ENCODE results near the gene ELMO1. TPM values are rescaled to one million over a fixed set of nuclear protein-coding genes. Genes with fewer than 3 reads are reported as not detected.

Gene ELMO1
- total RNA-seq, 1 experiment from 2014 or later: not detected

DNA sequence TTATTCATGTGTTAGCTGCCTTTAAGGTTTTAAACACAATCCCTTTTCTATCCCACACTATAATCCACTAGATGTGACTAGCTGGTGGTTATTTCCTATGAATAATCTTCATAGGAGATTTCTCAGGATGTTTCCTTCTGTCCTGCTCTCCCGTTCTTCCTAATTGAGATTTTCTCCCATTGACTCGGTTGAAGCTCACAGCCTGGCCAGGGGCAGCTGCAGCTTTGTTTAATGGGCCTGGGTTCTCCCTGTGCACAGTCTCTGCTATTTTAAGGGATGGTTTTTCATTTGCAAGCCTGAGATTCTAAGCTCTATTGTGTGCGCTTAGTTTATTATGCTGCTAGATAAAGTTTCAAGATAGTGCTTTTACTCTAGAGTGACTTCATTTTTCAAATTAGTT lies 441.0 kb downstream of the ELMO1 start:
- H3K4me3 ChIP-seq (ENCODE audit: low read depth, low read length, poor library complexity, severe bottlenecking): no peak overlapping the region
- intact Hi-C loops (cut with micrococcal nuclease; ENCODE audit: unreplicated experiment): no loop called here
- no peak for DNase-seq (ENCODE audit: low spot score)

GRCh38 chr7:37007268-37007667 lies 441.4 kb downstream of the ELMO1 start:
- Histone ChIP-seq H3K9me3 (ENCODE audit: low read depth, low read length, poor library complexity, severe bottlenecking) (no peaks in the 10 kb centered on the region), H3K27me3 (replicated peaks; ENCODE audit: insufficient read depth, low read depth, low read length, poor library complexity) (peaks cover under 1% of the 10 kb centered on the region), H3K36me3 (ENCODE audit: insufficient read depth, low read length, poor library complexity, severe bottlenecking) (no peaks in the 10 kb centered on the region), H3K4me3 (ENCODE audit: low read depth, low read length, poor library complexity, severe bottlenecking) (no peak overlapping the region), H3K27ac (ENCODE audit: low read depth, low read length, poor library complexity, severe bottlenecking) (no peak overlapping the region), H3K4me1 (ENCODE audit: insufficient read depth, low read length, poor library complexity, severe bottlenecking) (no peaks in the 10 kb centered on the region)
- TF ChIP-seq, protein P1, sequence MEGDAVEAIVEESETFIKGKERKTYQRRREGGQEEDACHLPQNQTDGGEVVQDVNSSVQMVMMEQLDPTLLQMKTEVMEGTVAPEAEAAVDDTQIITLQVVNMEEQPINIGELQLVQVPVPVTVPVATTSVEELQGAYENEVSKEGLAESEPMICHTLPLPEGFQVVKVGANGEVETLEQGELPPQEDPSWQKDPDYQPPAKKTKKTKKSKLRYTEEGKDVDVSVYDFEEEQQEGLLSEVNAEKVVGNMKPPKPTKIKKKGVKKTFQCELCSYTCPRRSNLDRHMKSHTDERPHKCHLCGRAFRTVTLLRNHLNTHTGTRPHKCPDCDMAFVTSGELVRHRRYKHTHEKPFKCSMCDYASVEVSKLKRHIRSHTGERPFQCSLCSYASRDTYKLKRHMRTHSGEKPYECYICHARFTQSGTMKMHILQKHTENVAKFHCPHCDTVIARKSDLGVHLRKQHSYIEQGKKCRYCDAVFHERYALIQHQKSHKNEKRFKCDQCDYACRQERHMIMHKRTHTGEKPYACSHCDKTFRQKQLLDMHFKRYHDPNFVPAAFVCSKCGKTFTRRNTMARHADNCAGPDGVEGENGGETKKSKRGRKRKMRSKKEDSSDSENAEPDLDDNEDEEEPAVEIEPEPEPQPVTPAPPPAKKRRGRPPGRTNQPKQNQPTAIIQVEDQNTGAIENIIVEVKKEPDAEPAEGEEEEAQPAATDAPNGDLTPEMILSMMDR (conservative IDR thresholded peaks at IDR 0.05; ENCODE audit: low read depth, low read length): no peak
- TF ChIP-seq EZH2 (IDR thresholded peaks at IDR 0.05; ENCODE audit: borderline replicate concordance, low read depth, low read length, poor library complexity, severe bottlenecking): no peak
- ChIA-PET CTCF (no interaction called here), POLR2A (ENCODE audit: low non-redundant PET) (no interaction called here)
- intact Hi-C loops (cut with micrococcal nuclease; ENCODE audit: unreplicated experiment): no loop called here
- BruUV-seq (replicated peaks): no TSS peak
- DNase-seq (ENCODE audit: low spot score): no peak

More for the DNA sequence above, 441.0 kb downstream of the ELMO1 start:
- no TSS peak for BruUV-seq (replicated peaks)
- POLR2A ChIA-PET (ENCODE audit: low non-redundant PET): no interaction called here
- no peaks in the 10 kb centered on the region for H3K4me1 ChIP-seq (ENCODE audit: insufficient read depth, low read length, poor library complexity, severe bottlenecking)
- H3K27ac ChIP-seq (ENCODE audit: low read depth, low read length, poor library complexity, severe bottlenecking): no peak overlapping the region
- no peaks in the 10 kb centered on the region for H3K9me3 ChIP-seq (ENCODE audit: low read depth, low read length, poor library complexity, severe bottlenecking)
- H3K36me3 ChIP-seq (ENCODE audit: insufficient read depth, low read length, poor library complexity, severe bottlenecking): no peaks in the 10 kb centered on the region
- TF ChIP-seq, protein P1 (conservative IDR thresholded peaks at IDR 0.05; ENCODE audit: low read depth, low read length): no peak
- no peak for TF ChIP-seq EZH2 (IDR thresholded peaks at IDR 0.05; ENCODE audit: borderline replicate concordance, low read depth, low read length, poor library complexity, severe bottlenecking)
- CTCF ChIA-PET: no interaction called here
- H3K27me3 ChIP-seq (replicated peaks; ENCODE audit: insufficient read depth, low read depth, low read length, poor library complexity): no peaks in the 10 kb centered on the region

DNA sequence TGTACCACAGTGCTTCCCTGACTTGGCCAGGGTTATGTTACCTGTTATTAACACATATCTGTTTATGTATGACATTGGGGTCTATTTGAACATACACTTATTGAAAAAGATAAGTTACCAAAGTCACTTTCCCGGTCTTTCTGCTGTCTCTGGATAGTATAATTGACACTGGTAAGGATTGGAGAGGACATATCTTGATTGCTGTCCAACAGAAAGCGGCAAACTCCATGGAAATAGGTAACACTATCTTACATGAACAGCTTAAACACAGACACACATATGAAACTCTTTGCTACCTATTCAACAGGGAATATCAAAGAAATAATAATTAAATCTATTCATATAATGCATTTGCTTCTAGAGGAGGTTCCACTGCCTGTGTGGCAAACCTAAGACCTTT lies 441.9 kb downstream of the ELMO1 start:
- no peak for DNase-seq (ENCODE audit: low spot score)
- intact Hi-C loops (cut with micrococcal nuclease; ENCODE audit: unreplicated experiment): no loop called here
- peaks cover 4% of the 10 kb centered on the region for H3K27me3 ChIP-seq (replicated peaks; ENCODE audit: insufficient read depth, low read depth, low read length, poor library complexity)
- no TSS peak for BruUV-seq (replicated peaks)
- H3K4me1 ChIP-seq (ENCODE audit: insufficient read depth, low read length, poor library complexity, severe bottlenecking): no peaks in the 10 kb centered on the region
- H3K9me3 ChIP-seq (ENCODE audit: low read depth, low read length, poor library complexity, severe bottlenecking): no peaks in the 10 kb centered on the region
- no peak for TF ChIP-seq EZH2 (IDR thresholded peaks at IDR 0.05; ENCODE audit: borderline replicate concordance, low read depth, low read length, poor library complexity, severe bottlenecking)
- TF ChIP-seq, protein P1 (conservative IDR thresholded peaks at IDR 0.05; ENCODE audit: low read depth, low read length): no peak
- no peak overlapping the region for H3K4me3 ChIP-seq (ENCODE audit: low read depth, low read length, poor library complexity, severe bottlenecking)
- H3K36me3 ChIP-seq (ENCODE audit: insufficient read depth, low read length, poor library complexity, severe bottlenecking): no peaks in the 10 kb centered on the region
- CTCF ChIA-PET: no interaction called here
- H3K27ac ChIP-seq (ENCODE audit: low read depth, low read length, poor library complexity, severe bottlenecking): no peak overlapping the region
- POLR2A ChIA-PET (ENCODE audit: low non-redundant PET): no interaction called here

All from A673 (cell line).